Measurements from ENCODE around the gene COBL.

COBL gene

GRCh38 chr7:51325908-51326307 is 9.3 kb upstream of the COBL start:
- DNase-seq, result no peak

- no peak for DNase-seq
Measured at GRCh38 chr7:51325261-51325676, 8.7 kb upstream of the COBL start.

GRCh38 chr7:51324206-51324898 is 7.7 kb upstream of the COBL start:
- DNase-seq, result no peak

- no peak for DNase-seq
Measured at GRCh38 chr7:51321961-51322515, 5.4 kb upstream of the COBL start.

GRCh38 chr7:51318886-51319579 is 2.4 kb upstream of the COBL start:
- no peak for DNase-seq

GRCh38 chr7:51318001-51318400 is 1.4 kb upstream of the COBL start:
- DNase-seq, result no peak

- DNase-seq, result no peak
Measured at GRCh38 chr7:51317582-51317910, 937 bp upstream of the COBL start.

GRCh38 chr7:51316262-51316665 is 345 bp downstream of the COBL start:
- DNase-seq, result peak; percentile 29 to 37

GRCh38 chr7:51315393-51316261 is 982 bp downstream of the COBL start:
- peak in 1 of 2 experiments; percentile 24 for DNase-seq

GRCh38 chr7:51314726-51315125 is 1.9 kb downstream of the COBL start:
- DNase-seq, result no peak

GRCh38 chr7:51313738-51314425 is 2.7 kb downstream of the COBL start:
- no peak for DNase-seq

GRCh38 chr7:51312951-51313737 is 3.5 kb downstream of the COBL start:
- DNase-seq, result no peak

- DNase-seq, result peak in 1 of 2 experiments; percentile 11
Measured at GRCh38 chr7:51311166-51311565, 5.4 kb downstream of the COBL start.

GRCh38 chr7:51310131-51310583 is 6.5 kb downstream of the COBL start:
- no peak for DNase-seq

- no peak for DNase-seq
Measured at GRCh38 chr7:51309361-51310130, 7.1 kb downstream of the COBL start.

- DNase-seq, result no peak
Measured at GRCh38 chr7:51308696-51309095, 7.9 kb downstream of the COBL start.

GRCh38 chr7:51308265-51308664 is 8.3 kb downstream of the COBL start:
- no peak for DNase-seq

- peak; percentile 34 to 39 for DNase-seq
Measured at GRCh38 chr7:51307651-51308210, 8.9 kb downstream of the COBL start.

- DNase-seq, result no peak
Measured at GRCh38 chr7:51306761-51307160, 9.8 kb downstream of the COBL start.

- no peak for DNase-seq
Measured at GRCh38 chr7:51304729-51305128, 11.9 kb downstream of the COBL start.

GRCh38 chr7:51303142-51303525 is 13.5 kb downstream of the COBL start:
- no peak for DNase-seq

Measured in NCI-H2081 (cell line).